Mucosa of descending colon (tissue), 3 donors: ENCODE results near the gene STMN1. TPM values are rescaled to one million over a fixed set of nuclear protein-coding genes. Genes with fewer than 3 reads are reported as not detected.
A peak's percentile ranks its signal among the peaks of the same experiment; 100 is the strongest.

ENCODE experiments used
- ATAC-seq: fragments of 200-7000 bp; cut with Tn5 transposase; one replicate; pipeline ENCODE4 v1.9.1; 2020; ENCODE audit warnings: mild to moderate bottlenecking, moderate library complexity
- DNase-seq, 3 donors: peaks; one replicate each; pipeline ENCODE4 v3.0.0-alpha.2; 2020
- H3K36me3 ChIP-seq: fragments of 200-600 bp; one replicate; pipeline ENCODE4 v1.8.0; 2021; ENCODE audit warnings: low read depth, mild to moderate bottlenecking
- H3K4me1 ChIP-seq: fragments of 200-600 bp; one replicate; pipeline ENCODE4 v1.8.0; 2021; ENCODE audit warnings: low read depth, mild to moderate bottlenecking
- H3K4me3 ChIP-seq: fragments of 200-600 bp; one replicate; pipeline ENCODE4 v1.8.0; 2021; ENCODE audit warnings: mild to moderate bottlenecking
- H3K9me3 ChIP-seq: fragments of 200-600 bp; one replicate; pipeline ENCODE4 v1.8.0; 2021; ENCODE audit warnings: mild to moderate bottlenecking
- CTCF ChIP-seq: fragments of 200-600 bp; IDR thresholded peaks from one replicate; pipeline ENCODE4 v1.8.0; 2022; ENCODE audit warnings: antibody characterized with exemption, mild to moderate bottlenecking
- intact Hi-C, 2 donors: fragments of 100-400 bp; cut with DNase I in 1 of 2; cut with micrococcal nuclease in 1 of 2; formaldehyde crosslinking; loops; one replicate each; pipeline versions ENCODE4 v1.11.0 to v1.11.1; 2022; cut with DNase I, micrococcal nuclease
- total RNA-seq, 3 donors: library from RNA; stranded (reverse); fragmentation: NEBNext Ultra II Directional in 2 of 3; extraction: Animal tissue kit (Norgen Biotek cat#: 25700) in 2 of 3; gene quantifications; one replicate each; pipeline versions ENCODE4 v1.2.1 to v1.2.4, GENCODE V29; 2021 to 2023
- donor health status: DM: no; HTN: no; CAD: no; lungs with moderate emphysema.
- donor health status: DM: no; HTN: no; CAD: no.
- donor health status: DM: no; HTN: yes; CAD: no.

The STMN1 gene
- total RNA-seq, 3 donors from 2014 or later, result 32.6 to 103 (median 52.6) TPM

GRCh38 chr1:25908161-25908560 is 1.9 kb upstream of the STMN1 start:
- no peak for TF ChIP-seq CTCF
- Histone ChIP-seq H3K4me1 (no peaks in the 10 kb centered on the region), H3K36me3 (no peaks in the 10 kb centered on the region), H3K4me3 (no peak overlapping the region), H3K9me3 (no peaks in the 10 kb centered on the region)
- no peak for ATAC-seq
- no peak for DNase-seq
- intact Hi-C loops, result no loop called here

GRCh38 chr1:25907601-25908000 is 1.4 kb upstream of the STMN1 start:
- Histone ChIP-seq H3K36me3 (no peaks in the 10 kb centered on the region), H3K4me1 (no peaks in the 10 kb centered on the region), H3K9me3 (no peaks in the 10 kb centered on the region), H3K4me3 (no peak overlapping the region)
- intact Hi-C loops, result no loop called here
- no peak for DNase-seq
- TF ChIP-seq CTCF, result no peak
- no peak for ATAC-seq

- peak in 1 of 3 donors; percentile 27 for DNase-seq
- no peaks in the 10 kb centered on the region for H3K9me3 ChIP-seq
- intact Hi-C loops, result no loop called here
- peak overlapping the region; percentile 44 for H3K4me3 ChIP-seq
- no peaks in the 10 kb centered on the region for H3K4me1 ChIP-seq
- no peak for TF ChIP-seq CTCF
- no peaks in the 10 kb centered on the region for H3K36me3 ChIP-seq
- peak; percentile 4 for ATAC-seq
These were observed 553 bp upstream of the STMN1 start for GRCh38 chr1:25906644-25907300.

GRCh38 chr1:25904943-25905679 is 1.1 kb downstream of the STMN1 start:
- no peak for TF ChIP-seq CTCF
- Histone ChIP-seq H3K9me3 (no peaks in the 10 kb centered on the region), H3K4me1 (no peaks in the 10 kb centered on the region), H3K36me3 (no peaks in the 10 kb centered on the region), H3K4me3 (peak overlapping the region; percentile 44)
- DNase-seq (peak; percentile 95 to 97 (median 96)), ATAC-seq (peak; percentile 92)
- intact Hi-C loops, result no loop called here

- no peaks in the 10 kb centered on the region for H3K4me1 ChIP-seq
- H3K36me3 ChIP-seq, result no peaks in the 10 kb centered on the region
- intact Hi-C loops, result no loop called here
- ATAC-seq, result no peak
- no peak for DNase-seq
- no peak overlapping the region for H3K4me3 ChIP-seq
- no peak for TF ChIP-seq CTCF
- no peaks in the 10 kb centered on the region for H3K9me3 ChIP-seq
These were observed 2.2 kb downstream of the STMN1 start for GRCh38 chr1:25903986-25904385.
